ENCODE data around the gene SYDE2.
"Not testable (repeated sequence)": the region's sequence is repeated elsewhere in the genome, so short reads cannot be mapped to it uniquely, and the experiment has no call there.

SYDE2 gene, protein sequence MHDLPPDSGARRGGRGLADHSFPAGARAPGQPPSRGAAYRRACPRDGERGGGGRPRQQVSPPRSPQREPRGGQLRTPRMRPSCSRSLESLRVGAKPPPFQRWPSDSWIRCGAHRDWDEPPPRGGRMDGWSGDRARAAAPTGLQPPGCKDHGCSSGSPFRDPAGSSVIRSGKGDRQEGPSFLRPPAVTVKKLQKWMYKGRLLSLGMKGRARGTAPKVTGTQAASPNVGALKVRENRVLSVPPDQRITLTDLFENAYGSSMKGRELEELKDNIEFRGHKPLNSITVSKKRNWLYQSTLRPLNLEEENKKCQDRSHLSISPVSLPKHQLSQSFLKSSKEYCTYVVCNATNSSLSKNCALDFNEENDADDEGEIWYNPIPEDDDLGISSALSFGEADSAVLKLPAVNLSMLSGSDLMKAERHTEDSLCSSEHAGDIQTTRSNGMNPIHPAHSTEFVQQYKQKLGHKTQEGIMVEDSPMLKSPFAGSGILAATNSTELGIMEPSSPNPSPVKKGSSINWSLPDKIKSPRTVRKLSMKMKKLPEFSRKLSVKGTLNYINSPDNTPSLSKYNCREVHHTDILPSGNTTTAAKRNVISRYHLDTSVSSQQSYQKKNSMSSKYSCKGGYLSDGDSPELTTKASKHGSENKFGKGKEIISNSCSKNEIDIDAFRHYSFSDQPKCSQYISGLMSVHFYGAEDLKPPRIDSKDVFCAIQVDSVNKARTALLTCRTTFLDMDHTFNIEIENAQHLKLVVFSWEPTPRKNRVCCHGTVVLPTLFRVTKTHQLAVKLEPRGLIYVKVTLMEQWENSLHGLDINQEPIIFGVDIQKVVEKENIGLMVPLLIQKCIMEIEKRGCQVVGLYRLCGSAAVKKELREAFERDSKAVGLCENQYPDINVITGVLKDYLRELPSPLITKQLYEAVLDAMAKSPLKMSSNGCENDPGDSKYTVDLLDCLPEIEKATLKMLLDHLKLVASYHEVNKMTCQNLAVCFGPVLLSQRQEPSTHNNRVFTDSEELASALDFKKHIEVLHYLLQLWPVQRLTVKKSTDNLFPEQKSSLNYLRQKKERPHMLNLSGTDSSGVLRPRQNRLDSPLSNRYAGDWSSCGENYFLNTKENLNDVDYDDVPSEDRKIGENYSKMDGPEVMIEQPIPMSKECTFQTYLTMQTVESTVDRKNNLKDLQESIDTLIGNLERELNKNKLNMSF

DNA sequence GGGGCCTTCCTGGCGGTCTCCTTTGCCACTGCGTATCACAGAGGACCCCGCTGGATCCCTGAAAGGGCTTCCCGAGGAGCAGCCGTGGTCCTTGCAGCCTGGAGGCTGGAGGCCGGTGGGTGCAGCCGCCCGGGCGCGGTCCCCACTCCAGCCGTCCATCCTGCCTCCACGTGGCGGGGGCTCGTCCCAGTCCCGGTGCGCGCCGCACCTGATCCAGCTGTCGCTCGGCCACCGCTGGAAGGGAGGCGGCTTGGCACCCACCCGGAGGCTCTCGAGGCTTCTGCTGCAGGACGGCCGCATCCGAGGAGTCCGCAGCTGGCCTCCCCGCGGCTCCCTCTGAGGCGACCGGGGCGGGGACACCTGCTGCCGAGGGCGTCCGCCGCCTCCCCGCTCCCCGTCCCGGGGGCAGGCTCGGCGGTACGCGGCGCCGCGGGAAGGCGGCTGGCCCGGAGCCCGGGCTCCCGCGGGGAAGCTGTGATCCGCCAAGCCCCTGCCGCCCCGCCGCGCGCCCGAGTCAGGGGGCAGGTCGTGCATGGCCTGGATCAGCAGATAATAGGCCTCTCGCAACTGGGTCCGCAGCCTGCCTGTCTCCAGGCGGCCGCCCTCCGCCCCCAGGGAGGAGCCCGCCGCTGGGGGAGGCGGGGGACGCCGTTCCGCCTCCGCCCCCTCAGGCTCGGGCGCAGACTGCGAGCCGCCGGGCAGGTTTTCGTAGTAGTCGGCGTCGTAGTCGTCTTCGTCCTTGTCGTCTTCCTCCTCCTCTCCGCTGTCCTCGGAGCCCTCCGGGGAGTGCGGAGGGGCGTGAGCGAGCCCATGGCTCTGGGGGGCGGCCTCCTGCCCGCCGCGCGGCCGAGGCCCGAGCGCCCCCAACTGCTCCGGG, at the start of gene SYDE2:
SYDE2 (minus strand) TSS at position 554 of the 877 bp plus-strand sequence; CDS start at position 534, 20 bp downstream.
- DNase-seq: peak; percentile 97

DNA sequence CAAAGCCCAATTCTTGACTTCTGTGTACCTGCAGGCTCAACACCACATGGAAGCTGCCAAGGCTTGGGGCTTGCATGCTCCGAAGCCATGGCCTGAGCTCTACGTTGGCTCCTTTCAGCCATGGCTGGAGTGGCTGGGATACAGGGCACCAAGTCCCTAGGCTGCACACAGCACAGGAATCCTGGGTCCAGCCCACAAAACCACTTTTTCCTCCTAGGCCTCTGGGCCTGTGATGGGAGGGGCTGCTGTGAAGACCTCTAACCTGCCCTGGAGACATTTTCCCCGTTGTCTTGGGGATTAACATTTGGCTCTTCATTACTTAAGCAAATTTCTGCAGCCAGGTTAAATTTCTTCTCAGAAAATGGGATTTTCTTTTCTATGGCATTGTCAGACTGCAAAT, 48.2 kb upstream of the SYDE2 start:
- DNase-seq: not testable (repeated sequence)

DNA sequence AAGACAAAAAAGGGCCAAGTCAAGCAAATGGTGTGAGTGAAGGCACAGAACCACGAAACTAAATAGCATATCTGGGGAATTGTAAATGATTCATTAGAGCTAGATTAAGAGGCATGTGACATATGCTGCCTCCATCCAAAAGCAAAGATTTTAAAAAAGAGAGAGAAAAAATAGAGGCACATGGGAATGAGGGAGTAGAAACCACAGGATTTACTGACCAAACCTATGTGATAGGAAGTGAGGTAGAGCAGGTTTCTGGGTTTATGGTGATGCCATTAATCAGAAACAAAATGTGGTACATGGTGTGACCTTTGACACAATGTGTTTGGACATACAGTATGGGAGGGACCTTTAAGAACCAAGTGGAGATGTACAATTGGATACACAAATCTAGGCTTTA, 45.1 kb upstream of the SYDE2 start:
- DNase-seq: no peak

DNA sequence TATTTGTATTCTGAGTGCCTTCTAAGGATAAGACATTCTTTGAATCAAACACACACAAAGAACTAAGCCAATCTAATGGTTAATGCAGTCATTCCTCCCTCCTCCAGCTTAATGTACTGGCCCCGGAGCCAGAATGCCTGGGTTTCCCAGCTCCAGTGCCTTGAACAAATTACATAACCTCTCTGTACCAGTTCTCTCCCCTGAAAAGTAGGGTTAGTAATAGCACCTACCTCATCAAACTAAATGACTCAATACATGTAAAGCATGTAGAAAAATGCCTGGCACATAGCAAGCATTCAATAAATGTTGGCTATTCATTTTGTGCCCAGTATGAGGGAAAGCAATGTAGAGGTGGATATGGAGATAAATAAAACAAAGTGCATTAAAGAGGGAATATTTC, 44.6 kb upstream of the SYDE2 start:
- DNase-seq: no peak

DNA sequence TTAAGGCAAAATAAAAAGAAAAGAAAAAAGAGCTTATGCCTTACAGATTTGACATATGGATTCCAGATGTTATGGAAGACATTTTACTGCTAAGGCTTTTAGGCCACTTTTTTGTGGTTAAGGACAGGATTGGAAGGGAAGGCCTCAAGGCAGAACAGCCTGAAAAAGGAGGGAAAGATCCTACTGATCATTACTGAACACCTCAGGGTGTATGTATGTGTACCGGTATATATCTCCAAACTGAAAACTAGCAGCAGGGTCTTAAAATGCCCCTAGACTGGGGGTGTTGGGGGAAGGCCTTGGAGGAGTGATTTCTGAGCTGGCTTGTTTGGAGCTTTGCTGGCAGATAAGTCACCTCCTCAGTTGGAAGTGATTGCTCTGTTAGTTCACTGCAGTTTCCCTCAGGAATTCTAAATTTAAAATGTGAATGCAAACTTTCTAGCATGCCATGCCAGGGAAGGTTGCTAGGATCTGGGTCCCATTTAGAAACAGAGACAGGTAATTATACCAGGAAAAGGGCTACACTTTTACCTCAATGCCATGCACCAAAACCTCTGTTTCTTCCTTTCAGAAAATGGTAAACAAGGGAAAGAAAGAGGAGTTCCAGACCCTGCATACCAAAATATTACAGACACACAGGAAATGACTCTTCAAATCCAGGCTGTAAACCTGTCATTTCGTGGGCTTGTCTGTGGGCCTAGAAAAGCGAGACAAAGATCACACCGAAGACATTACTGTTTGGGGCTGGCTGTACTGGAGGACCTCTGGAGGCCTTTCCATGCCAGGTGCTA, 43.6 kb upstream of the SYDE2 start:
- peak; percentile 87 for DNase-seq

DNA sequence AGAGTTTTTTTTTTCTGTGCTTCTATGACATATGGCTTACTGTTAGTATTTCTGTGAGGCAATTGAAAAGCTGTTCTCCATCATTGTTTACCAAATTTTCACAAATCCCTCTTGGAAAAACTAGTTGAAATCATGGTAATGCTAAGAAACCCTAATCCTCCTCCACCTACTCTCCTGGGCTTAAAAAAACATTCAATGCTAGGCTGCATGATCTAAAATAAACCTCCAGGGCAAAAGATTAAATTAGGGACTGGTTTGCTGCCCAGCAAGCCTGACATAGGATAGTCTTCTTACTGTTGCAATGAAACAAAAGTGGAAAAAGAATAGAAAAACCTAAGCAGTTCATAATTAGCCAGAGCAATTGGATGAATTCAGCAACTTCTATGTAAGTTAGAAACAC, 42.6 kb upstream of the SYDE2 start:
- no peak for DNase-seq

DNA sequence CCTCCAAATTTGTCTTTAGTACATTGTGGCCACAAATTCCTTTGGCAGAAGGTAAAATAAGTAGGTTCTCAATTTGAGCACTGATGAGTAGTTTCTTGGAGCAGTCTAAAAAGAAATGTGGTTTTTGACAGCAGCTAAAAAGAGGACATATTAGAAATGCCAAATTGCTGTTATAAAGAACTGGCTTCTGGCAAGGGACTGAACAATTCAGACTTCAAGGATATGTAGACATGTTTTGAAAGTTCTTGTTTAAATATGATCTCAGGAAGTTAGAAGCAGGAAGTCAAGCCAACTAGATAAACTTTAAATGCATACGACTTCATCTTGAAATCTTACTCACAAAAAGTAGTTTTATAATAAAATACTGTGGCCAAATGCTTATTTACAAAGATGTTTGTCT, 39.8 kb upstream of the SYDE2 start:
- DNase-seq: no peak

DNA sequence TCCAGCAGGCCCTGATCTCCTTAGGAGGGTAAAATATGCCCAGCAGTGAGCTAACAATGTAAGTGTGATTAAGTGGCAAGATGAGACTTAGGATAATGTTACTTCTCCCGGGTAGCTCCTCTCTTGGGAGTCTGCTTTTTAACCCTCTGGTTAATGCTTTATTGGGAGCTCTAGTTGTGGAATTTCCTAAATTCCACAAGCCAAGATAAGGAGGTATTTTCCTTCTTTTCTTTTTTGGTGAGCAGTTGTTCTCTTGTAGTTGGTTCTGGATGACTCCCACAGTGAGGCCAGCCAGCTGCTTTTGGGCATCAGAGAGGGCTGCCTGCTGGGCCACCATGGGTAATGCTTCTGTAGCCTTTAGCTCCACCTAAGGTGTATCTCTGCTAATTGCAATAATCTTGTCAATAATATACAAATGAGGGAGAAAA, 39.4 kb upstream of the SYDE2 start:
- peak; percentile 67 for DNase-seq

DNA sequence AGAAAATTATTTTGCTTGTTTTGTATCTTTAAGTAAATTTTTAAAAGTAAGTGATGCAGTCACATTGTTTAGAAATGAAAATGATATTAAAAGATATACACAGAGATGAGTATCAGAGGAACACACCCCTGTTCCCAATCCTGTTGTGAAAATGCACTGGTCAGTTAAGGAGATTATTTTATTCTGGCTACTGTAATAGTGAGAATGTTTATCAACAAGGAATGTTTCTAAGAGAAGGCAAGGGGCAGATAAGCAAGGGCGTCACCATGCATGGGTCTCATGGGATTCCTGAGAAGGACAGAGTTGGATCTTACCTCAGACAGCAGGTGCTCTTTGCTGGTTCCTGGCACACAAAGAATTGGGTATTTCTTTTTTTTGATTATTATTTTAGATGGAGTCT, 36.8 kb upstream of the SYDE2 start:
- no peak for DNase-seq

DNA sequence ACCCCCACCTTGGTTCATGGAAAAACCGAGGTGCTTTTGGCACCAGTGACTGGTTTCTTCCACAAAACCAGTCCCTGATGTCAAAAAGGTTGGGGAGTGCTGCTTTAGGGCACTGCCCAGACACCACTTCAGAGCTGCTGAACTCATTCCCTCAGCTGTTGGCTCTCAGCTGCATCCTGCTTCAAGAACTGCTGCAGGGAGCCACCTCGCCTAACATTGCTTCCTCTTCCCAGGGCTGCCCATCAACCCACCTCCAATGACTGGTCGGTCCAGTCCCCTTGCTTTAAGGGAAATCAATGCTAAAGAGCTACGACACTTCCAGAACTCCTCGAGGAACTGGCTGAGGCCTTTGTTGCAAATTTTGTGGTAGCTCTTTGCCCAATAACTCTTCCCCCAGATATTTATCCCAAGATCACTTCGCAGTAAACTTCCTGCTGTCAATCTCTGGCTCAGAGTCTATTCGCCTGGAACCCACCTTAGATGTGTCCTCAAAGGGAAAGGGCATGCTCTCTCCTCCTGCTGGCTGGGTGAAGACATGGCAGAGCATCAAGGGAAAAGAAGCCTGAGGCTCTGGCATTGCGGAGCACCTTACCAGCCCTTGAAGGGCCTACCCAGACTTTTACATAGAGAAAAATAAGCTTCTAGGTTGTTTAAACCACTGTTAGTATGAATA, 29.6 kb upstream of the SYDE2 start:
- DNase-seq: peak; percentile 67

DNA sequence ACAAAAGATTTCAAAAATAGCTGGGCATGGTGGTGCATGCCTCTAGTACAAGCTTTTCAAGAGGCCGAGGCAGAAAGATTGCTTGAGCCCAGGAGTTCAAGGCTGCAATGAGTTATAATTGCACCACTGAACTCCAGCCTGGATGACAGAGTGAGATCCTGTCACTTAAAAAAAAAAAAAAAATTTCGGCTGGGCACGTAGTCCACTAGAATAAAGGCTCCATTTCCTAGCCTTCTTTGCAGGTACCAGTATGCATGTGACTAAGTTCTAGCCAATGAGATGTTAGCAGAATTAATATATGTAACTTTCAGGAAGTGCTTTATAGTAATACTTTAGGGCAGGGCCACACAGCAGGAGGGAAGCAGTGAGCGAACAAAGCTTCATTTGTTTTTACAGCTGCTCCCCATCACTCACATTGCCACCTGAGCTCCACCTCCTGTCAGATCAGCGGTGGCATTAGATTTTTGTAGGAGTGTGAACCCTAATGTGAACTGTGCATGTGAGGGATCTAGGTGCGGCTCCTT, 28.8 kb upstream of the SYDE2 start:
- no peak for DNase-seq

DNA sequence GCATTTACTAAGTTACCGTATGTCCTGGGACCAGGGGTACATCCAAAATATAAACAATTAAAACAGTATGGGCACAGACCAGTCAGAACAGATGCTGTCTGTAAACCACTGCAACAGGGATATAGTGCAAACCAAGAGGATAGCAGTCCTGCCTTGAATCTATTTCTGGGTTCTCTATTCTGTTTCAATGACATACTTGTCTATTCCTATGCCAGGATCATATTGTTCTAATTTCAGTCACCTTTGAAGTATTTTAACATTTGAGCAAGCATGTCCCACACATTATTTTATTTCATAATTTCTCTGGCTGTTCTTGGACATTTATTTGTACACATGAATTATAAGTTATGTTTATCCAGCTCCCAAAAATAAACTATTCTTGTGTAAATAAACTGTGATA, 28.2 kb upstream of the SYDE2 start:
- DNase-seq: no peak

DNA sequence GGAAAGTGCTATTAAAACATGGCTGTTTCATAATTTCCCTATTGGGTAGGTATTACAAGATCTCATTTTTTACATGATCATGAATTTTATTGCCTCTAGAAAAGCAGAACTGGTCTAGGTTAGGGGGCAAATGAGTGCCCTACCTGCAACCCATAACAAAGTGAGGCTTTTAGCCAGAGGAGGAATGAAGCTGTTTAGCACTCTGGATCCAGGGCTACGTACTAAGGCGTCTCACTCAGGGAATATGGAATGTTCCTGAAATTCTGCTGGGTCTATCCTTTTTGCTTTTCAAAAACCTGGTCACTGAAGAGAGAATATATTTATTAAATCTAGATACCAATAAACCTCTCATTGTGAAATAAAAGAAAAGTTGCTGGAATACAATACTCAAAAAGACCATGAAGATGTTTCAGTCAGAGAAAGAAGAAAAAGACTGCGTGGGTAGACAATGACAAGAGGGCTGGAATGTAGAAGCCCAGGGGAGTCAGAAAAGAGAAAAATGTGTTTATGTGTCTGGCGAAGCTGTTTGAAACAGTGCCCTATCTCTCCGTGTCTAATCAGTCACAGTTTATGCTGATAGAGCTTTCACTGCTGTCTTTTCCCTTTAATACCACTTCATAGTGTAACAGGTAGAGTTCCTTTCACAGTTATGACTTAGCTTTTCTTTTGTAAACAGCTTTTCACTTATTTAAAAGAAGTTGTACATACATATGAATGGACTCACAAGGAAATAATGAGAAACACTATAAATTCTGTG, 25.0 kb upstream of the SYDE2 start:
- peak; percentile 61 for DNase-seq

DNA sequence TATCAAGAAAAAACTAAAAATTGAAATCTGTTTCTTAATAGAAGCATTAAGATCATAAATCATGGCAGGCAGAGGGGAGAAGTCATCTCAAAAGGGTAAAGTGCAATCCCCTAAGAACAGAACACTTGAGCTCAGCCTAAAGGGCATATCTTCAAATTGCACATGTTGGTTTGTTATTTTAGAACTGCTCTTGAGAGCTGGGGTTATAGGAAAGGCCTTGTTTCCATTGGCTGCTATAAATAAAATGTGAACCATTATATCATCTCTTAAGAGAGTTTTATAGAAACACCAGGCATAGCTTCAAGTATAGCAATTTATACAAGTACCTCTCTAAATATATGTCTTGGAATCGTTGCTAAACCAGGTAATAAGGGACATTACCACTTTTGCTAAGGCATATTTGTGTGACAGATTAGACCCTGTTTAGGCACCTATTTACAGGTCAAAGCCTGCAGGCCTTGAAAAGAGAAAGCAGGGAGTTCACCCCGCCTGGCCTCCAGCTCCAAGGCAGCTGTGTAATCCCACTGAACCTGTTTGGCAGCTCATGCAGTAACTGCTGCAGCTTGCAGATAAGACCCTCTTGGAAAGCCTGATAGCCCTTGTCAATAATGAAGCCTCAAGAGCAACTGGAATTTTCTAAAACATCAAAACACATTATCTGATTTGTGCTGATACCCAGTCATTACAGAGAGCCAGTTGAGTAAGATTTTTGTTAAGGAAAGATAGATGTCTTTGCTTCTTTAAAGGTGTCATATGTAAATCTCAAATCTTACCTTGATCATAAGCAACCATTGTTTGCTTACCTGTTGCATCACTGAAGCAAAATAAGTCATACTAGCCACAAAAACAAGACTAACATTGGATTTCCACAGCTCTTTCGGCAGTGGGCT, 24.2 kb upstream of the SYDE2 start:
- DNase-seq: peak; percentile 96

DNA sequence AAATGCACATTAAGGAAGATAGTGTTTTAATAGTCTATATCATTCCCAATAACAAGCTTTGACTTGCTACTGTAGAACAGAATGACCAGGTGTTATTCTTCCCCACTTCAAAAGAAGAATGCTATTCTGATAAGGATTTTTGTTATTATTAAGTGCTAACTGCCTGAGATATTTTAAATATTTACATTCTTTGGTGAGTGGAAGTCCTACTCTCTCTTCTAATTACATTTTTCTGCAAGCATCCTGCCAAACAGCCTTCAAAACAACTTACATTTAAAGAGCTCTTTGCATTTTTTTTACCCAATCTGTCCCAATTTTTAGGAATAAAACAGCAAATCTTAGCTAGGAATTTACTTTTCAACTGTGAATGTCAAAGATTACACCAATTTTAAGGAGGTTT, 23.5 kb upstream of the SYDE2 start:
- DNase-seq: no peak

DNA sequence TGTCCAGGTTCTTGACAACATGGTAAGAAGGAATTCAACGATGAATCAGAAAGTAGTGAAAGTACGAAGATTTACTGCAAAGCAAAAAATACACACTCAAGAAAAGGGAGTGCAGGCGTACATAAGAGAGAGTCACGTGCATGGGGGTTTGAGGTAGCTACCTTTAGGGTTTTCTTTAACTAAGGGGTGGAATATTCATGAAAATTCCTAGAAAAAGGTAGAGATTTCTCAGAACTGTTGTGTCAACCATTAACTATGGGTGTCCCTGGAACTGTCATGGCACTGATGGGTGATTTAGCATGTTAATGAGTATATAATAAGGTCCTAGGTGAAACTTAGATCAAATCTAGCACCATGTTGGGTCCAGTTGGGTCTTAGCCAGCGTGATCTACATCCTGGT, 22.5 kb upstream of the SYDE2 start:
- DNase-seq: no peak

DNA sequence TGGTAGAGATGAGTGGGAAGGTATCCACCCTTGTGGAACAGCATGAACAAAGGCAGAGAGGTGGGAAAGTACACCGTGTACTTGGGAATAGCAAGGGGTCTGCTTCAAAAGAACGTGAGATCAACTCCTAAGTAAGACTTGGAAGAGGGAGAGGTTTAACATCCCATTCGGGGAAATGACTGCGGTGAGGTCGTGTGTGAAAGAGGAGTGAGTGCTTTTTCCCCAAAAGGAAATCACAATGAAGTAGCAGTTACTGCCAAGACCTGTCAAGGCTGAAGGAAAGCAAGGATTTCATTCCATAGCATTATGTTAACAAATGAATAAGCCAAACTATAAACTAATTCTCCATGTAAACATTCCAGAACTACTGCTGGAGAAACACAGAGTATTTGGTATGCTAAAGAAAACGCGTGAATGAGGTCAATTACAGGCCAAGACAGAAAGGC, 20.0 kb upstream of the SYDE2 start:
- no peak for DNase-seq

DNA sequence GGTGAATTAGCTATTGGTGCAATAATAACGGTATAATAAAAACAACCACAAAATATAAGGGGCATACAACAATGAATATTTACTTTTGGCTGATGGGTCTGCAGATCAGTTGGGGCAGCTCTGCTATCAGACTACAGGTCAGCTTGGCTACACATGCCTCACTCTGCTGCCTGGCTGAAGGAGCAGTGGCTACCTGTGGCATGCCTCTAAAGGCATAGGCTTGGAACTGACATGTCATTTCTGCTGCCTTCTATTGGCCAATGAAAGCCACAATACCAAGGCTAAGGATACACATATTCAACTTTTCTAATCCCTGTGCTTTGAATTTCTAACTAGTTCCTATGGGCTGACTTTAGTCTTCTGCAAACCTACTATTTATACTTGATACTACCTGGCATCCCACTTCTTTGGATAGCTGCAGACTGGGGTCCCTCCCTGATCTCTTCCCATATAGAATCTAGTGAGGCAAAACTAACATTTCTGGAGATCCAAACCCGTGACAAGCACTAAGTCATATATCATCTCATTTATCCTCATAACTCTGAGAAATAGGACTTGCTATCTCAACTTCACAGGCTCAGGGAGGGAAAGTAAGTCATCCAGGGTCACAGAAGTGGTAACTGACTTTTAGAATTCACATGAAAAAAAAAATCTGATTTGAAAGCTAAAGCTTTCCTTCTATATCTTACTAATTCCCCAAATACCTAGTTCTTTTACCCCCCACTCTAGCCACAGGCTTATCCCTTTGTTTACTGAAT, 19.2 kb upstream of the SYDE2 start:
- DNase-seq: no peak
